Erythroblast (primary cell): ENCODE data around the gene ZNF277.

ENCODE experiments used
- GATA1 ChIP-seq: IDR thresholded peaks from 2 replicates; pipeline ENCODE4 v1.6.1; 2011; ENCODE audit warnings: low read depth, mild to moderate bottlenecking, control low read depth, low read length, moderate library complexity
- POLR2A ChIP-seq: IDR thresholded peaks from 2 replicates; pipeline ENCODE4 v1.6.1; 2011; ENCODE audit warnings: mild to moderate bottlenecking, low read length

DNA sequence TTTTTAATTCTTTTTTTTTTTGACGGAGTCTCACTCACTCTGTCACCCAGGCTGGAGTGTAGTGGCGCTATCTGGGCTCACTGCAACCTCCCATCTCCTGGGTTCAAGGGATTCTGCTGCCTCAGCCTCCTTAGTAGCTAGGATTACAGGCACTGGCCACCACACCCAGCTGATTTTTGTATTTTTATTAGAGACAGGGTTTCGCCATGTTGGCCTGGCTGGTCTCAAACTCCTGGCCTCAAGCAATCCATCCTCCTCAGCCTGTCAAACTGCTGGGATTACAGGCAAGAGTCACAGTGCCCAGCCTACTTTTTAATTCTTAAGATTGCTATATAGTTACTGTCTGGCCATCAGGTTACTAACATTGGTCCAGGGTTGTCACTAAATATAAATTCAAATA is 59.6 kb downstream of the ZNF277 start:
- no peak for TF ChIP-seq POLR2A
- TF ChIP-seq GATA1: no peak
